ENCODE measurements around the gene KLF13.

KLF13 gene

DNA sequence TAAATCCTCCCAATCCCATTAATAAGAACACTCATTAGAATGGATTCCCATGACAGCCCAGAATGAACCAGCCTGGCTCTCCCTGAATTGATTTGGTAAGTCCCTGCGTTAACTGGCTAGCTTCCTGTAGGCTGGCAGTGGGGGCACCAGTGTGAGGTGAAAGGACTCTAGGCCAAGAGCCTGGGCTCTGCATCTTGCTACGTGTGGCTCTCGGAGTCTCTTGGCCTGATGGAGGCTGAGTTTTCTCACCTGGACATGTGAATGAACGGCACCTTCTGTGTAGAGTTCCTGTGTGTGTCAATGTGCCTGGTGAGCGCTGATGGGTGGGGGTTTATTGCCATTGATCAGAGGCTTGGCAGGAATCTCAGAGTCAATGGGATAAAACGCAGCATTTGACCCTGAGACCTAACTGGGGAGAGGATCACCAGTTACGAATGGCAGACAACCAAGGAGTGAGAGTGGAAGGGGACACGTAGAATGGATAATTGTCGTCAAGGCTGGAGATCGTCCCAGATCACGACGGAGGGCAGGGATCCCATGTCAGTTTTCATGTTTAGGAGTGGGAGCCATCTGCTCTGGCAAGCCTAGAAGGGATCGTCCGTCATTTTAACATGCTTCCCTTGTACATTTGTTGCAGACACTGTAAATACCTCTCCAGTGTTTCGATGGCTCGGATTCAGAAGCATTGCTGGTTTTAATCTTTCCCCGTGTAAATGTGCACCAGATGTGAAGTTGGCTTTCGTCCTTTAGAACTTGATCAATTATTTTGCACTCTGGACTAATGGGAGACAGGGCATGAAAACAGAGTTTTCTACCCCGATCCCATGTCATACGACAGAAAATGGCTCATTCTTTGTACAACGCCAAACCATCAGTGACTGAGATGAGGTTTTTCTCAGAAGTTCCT lies 9.0 kb upstream of the KLF13 start:
- DNase-seq (ENCODE audit: low spot score in 2 of 2) = no peak
- no peak overlapping the region for H3K27ac Mint-ChIP-seq
- no peak for ATAC-seq (ENCODE audit: low read depth)
- peaks cover 8% of the 10 kb centered on the region for H3K4me1 Mint-ChIP-seq
- no peak overlapping the region for H3K4me3 Mint-ChIP-seq
- no peaks in the 10 kb centered on the region for H3K27me3 Mint-ChIP-seq
- no peaks in the 10 kb centered on the region for H3K9me3 Mint-ChIP-seq
- H3K36me3 Mint-ChIP-seq = no peaks in the 10 kb centered on the region

DNA sequence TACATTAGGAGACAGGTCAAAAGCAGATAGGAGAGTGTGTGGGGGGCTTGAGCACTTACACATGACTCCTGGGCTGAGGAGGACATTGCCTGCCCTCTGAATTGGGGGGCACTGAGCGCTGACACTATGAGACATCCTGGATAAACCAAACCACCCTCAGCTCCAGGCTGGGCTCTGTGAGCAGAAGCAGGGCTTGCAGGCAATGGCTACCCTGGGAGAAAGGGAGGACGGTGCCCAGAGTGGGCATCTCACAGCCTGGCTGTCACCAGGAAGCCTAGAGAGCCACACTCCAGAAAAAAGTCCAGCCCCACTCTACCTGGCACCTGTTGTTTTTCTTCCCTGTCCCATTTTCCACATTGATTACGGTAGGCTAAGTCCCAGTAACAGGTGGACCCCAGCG lies 8.2 kb upstream of the KLF13 start:
- no peak overlapping the region for H3K4me3 Mint-ChIP-seq
- peaks cover 12% of the 10 kb centered on the region for H3K4me1 Mint-ChIP-seq
- DNase-seq (ENCODE audit: low spot score in 2 of 2) (no peak), ATAC-seq (ENCODE audit: low read depth) (no peak)
- no peaks in the 10 kb centered on the region for H3K9me3 Mint-ChIP-seq
- no peaks in the 10 kb centered on the region for H3K36me3 Mint-ChIP-seq
- H3K27me3 Mint-ChIP-seq = no peaks in the 10 kb centered on the region
- H3K27ac Mint-ChIP-seq = no peak overlapping the region

DNA sequence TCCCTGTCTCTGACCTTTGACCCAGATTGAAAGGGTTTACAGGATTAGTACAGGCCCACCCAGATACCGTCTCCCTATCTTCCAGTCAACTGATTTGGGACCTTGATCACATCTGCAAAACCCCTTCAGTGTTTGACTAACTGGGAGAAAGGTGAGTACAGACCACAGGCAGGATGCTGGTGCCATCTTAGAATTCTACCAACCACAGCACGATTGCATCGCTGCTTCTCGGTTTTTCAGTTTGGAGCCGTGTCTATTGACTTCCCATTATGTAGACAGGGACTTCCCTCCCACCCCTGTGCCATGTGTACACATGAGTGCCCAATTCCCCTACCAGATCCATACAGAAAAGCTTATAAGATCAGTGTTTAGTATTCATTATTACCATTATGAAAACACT lies 6.6 kb upstream of the KLF13 start:
- no peak for ATAC-seq (ENCODE audit: low read depth)
- no peak for DNase-seq (ENCODE audit: low spot score in 2 of 2)
- H3K27me3 Mint-ChIP-seq = no peaks in the 10 kb centered on the region
- H3K4me1 Mint-ChIP-seq = peaks cover 26% of the 10 kb centered on the region
- H3K36me3 Mint-ChIP-seq = no peaks in the 10 kb centered on the region
- no peak overlapping the region for H3K27ac Mint-ChIP-seq
- no peak overlapping the region for H3K4me3 Mint-ChIP-seq
- H3K9me3 Mint-ChIP-seq = no peaks in the 10 kb centered on the region

DNA sequence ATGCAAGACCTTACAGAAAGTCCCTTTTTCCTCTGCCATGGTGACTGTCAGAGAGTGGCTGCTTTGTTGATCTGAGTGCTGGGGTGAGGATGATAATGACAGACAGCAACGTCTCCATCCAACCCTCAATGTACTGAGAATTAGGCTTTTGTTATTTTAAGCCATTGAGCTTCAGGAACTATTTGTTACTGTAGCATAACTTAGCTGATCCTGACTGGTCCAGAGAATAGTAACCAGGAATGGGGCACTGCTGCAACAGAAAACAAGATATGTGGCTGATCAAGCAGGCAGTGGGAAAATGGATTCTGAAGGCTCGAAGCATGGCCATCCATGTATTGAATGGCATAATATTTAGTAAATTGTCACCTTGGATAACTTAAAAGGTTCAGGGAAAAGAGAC lies 5.2 kb upstream of the KLF13 start:
- H3K4me1 Mint-ChIP-seq = peaks cover 27% of the 10 kb centered on the region
- peak overlapping the region; percentile 50 for H3K27ac Mint-ChIP-seq
- H3K4me3 Mint-ChIP-seq = no peak overlapping the region
- no peaks in the 10 kb centered on the region for H3K9me3 Mint-ChIP-seq
- H3K27me3 Mint-ChIP-seq = no peaks in the 10 kb centered on the region
- H3K36me3 Mint-ChIP-seq = no peaks in the 10 kb centered on the region
- ATAC-seq (ENCODE audit: low read depth) (no peak), DNase-seq (ENCODE audit: low spot score in 2 of 2) (no peak)

DNA sequence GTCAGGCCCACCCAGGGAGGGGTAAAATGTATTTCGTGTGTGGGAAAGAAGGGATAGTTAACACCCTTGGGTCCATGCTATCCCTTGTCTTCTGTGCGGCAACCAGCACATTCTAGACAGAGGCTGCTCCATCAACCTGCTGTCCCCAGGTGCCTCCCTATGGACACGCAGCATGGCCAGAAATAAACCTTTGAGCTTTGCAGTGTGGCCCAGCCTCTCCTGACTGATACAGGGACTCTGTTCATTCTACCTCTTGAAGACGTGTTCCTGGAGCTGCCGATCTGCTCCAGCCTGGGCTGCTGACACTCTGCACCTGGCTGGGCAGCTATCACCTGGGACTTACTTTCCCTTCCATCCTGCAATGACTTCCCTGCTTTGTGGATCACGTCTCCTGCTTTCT lies 4.1 kb upstream of the KLF13 start:
- Mint-ChIP-seq H3K4me3 (no peak overlapping the region), H3K4me1 (peaks cover 27% of the 10 kb centered on the region), H3K27me3 (no peaks in the 10 kb centered on the region), H3K36me3 (no peaks in the 10 kb centered on the region), H3K27ac (no peak overlapping the region), H3K9me3 (no peaks in the 10 kb centered on the region)
- ATAC-seq (ENCODE audit: low read depth) = no peak
- DNase-seq (ENCODE audit: low spot score in 2 of 2) = no peak

DNA sequence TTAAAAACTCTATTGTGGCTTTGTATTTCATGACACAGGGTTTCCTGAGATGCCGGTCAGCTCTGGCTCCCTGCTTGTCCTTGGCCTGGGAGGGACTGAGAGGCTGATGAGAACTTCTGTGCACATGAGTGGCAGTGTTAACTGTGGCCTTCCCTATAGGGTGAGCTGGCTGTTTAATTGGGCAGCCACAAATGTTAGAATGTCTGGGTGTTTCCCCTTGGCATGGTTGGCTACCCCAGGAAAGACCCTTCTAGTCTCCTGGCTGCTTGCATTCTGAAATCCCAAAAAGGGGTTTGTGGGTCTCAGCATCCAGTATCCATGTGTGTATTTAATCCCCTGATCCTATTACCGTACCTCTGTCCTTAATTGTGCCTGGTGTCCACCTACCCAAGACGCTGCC lies 3.0 kb upstream of the KLF13 start:
- Mint-ChIP-seq H3K4me1 (peaks cover 29% of the 10 kb centered on the region), H3K4me3 (no peak overlapping the region), H3K9me3 (no peaks in the 10 kb centered on the region), H3K36me3 (peaks cover 2% of the 10 kb centered on the region), H3K27me3 (no peaks in the 10 kb centered on the region), H3K27ac (peak overlapping the region; percentile 93)
- DNase-seq (ENCODE audit: low spot score in 2 of 2) = no peak
- ATAC-seq (ENCODE audit: low read depth) = no peak

DNA sequence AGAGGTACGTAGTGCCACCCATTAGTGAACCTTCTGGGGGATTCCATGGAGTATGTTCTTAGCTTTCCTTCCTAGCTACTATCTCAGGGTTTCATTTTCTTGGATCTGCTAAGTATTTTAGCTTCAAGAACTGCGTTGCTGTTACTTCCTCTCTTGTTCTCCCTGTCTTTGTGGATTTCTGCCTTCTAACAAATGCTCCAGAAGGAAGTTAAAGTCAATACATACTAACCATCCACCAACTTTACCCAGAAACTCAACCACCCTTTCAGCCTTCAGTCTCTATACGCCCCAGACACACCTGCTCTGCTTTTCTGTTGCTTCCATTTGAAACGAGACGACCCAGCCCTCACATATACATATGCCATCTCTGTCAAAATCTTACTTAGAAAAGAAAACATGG lies 2.4 kb upstream of the KLF13 start:
- Mint-ChIP-seq H3K27ac (peak overlapping the region; percentile 93), H3K4me1 (peaks cover 34% of the 10 kb centered on the region), H3K27me3 (no peaks in the 10 kb centered on the region), H3K36me3 (peaks cover 5% of the 10 kb centered on the region), H3K9me3 (no peaks in the 10 kb centered on the region), H3K4me3 (peak overlapping the region; percentile 93)
- DNase-seq (ENCODE audit: low spot score in 2 of 2) = no peak
- ATAC-seq (ENCODE audit: low read depth) = no peak

DNA sequence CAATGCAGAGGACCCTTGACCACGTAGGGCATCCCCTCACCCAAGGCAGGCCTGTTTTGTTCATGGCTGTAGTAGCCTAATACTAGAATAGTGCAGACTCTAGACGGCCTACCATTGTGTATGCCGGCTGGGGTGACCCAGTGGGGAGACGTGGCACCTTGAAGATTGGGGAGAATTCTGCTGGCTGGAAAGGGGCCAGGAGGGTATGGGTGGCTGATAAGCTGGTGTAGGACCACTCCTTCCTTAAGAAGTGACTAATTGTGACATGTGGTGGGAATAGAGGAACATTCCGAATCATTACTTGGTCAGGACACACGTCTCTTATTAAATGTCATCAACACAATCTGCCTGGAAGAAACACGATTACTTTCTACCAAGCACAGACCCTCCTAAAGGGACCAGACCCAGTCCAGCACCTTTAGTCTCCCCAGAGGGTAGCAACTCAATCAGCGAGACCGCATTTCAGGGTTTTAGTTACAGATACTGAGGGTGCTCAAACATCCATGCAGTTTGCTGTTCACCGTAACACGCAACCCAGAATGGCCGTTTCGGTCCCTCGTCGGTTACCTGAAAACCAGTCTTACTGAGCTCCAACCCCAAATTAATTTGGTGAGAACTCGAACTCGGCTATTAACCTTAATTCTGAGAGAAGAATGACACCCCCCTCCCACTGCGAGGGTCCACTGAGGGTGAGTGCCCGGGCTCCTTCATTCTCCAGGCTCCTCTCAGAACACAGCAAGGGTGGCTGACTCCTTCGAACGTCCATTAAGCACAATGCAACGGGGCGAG lies 1.6 kb upstream of the KLF13 start:
- Mint-ChIP-seq H3K27me3 (no peaks in the 10 kb centered on the region), H3K4me1 (peaks cover 35% of the 10 kb centered on the region), H3K36me3 (peaks cover 5% of the 10 kb centered on the region), H3K4me3 (peak overlapping the region; percentile 93), H3K27ac (peak overlapping the region; percentile 93), H3K9me3 (no peaks in the 10 kb centered on the region)
- ATAC-seq (ENCODE audit: low read depth) (no peak), DNase-seq (ENCODE audit: low spot score in 2 of 2) (no peak)

DNA sequence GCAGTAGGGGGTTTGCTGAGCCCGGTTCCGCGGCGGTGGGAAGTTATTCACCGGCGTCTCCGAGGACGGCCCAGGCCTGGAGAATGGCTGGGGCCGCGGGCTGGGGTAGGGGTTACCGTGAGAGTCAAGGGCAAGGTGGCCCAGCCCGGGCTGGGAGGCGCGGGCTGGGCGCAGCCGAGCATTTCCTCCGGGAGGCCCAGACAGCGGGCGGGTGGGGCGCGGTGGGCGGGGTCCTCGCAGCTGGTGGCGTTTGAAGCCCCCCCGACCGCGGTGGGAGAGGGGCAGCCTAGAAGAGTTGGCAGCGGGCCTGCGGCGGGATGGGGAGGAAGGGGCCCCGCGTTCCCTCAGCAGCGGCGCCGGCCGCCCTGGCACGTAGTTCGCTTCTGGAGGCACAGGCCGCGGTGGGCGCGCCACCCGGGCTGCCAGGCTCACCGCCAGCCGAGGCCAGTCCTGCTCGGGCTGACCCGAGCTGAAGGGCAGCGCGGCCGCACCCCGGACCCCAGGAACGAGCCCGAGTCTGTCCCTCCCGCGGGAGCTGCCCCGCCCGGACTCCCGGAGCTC lies 960 bp upstream of the KLF13 start:
- H3K27ac Mint-ChIP-seq = peak overlapping the region; percentile 93
- H3K27me3 Mint-ChIP-seq = no peaks in the 10 kb centered on the region
- H3K9me3 Mint-ChIP-seq = no peaks in the 10 kb centered on the region
- peak overlapping the region; percentile 93 for H3K4me3 Mint-ChIP-seq
- peaks cover 38% of the 10 kb centered on the region for H3K4me1 Mint-ChIP-seq
- ATAC-seq (ENCODE audit: low read depth) = peak; percentile 0
- DNase-seq (ENCODE audit: low spot score in 2 of 2) = peak; percentile 48 to 61
- peaks cover 5% of the 10 kb centered on the region for H3K36me3 Mint-ChIP-seq

DNA sequence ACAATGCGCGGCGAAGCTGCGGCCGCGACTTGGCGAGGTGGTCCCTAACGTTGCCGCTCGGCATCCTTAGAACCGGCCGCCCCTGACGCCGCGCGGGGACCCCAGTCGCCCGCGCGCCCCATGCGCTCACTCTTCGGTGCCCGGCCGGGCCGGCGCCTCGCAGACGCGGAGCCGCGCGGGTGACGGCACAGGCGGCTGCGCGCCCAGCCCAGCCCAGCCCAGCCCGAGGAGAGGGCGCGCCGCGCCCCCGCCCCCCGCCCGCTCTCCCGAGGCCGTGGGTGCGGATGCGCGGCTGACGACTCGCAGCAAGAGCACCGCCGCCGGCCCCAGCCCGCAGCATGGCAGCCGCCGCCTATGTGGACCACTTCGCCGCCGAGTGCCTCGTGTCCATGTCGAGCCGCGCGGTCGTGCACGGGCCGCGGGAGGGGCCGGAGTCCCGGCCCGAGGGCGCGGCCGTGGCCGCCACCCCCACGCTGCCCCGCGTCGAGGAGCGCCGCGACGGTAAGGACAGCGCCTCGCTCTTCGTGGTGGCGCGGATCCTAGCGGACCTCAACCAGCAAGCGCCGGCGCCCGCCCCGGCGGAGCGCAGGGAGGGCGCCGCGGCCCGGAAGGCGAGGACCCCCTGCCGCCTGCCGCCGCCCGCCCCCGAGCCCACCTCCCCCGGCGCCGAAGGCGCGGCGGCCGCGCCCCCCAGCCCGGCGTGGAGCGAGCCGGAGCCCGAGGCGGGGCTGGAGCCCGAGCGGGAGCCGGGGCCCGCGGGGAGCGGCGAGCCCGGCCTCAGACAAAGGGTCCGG lies 437 bp downstream of the KLF13 start:
- Mint-ChIP-seq H3K27me3 (no peaks in the 10 kb centered on the region), H3K36me3 (peaks cover 8% of the 10 kb centered on the region), H3K4me1 (peaks cover 49% of the 10 kb centered on the region), H3K4me3 (peak overlapping the region; percentile 64), H3K27ac (peak overlapping the region; percentile 99), H3K9me3 (no peaks in the 10 kb centered on the region)
- ATAC-seq (ENCODE audit: low read depth) = peak; percentile 29
- DNase-seq (ENCODE audit: low spot score in 2 of 2) = no peak

DNA sequence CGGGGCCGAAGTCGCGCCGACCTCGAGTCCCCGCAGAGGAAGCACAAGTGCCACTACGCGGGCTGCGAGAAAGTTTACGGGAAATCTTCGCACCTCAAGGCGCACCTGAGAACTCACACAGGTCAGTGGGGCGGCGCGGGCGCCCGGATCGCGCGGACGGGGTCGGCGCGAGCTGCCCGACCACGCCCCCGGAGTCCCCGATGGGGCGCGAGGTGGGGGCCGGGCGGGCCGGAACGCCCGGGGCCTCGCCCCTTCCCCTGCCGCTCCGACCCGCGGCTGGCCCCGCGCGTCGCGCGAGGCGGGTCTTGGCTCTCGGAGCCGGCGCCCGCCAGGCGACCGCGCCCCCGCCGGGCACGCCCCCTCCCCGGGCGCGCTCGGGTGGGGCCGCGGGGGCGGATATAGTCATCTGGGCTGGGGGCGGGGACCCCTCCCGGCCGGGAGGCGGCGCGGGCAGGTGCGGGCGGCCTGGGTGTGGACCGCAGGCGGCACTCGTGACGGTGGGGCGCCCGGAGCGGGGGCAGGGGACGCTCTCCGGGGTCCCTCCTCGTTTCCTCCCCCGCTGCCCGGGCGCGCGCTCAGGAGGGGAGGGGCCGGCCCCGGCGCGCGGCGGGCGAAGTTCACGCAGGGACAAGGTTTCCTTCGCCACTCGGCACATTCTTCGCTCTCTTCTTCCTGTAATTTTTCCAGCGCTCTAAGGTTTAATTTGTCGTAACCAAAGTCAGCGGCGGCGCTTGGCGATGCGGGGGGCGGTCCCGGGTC lies 1.2 kb downstream of the KLF13 start:
- peak overlapping the region; percentile 96 for H3K4me3 Mint-ChIP-seq
- peaks cover 8% of the 10 kb centered on the region for H3K36me3 Mint-ChIP-seq
- no peaks in the 10 kb centered on the region for H3K9me3 Mint-ChIP-seq
- H3K4me1 Mint-ChIP-seq = peaks cover 56% of the 10 kb centered on the region
- H3K27ac Mint-ChIP-seq = peak overlapping the region; percentile 99
- H3K27me3 Mint-ChIP-seq = no peaks in the 10 kb centered on the region
- DNase-seq (ENCODE audit: low spot score in 2 of 2) (peak; percentile 72 to 81), ATAC-seq (ENCODE audit: low read depth) (peak; percentile 12)

DNA sequence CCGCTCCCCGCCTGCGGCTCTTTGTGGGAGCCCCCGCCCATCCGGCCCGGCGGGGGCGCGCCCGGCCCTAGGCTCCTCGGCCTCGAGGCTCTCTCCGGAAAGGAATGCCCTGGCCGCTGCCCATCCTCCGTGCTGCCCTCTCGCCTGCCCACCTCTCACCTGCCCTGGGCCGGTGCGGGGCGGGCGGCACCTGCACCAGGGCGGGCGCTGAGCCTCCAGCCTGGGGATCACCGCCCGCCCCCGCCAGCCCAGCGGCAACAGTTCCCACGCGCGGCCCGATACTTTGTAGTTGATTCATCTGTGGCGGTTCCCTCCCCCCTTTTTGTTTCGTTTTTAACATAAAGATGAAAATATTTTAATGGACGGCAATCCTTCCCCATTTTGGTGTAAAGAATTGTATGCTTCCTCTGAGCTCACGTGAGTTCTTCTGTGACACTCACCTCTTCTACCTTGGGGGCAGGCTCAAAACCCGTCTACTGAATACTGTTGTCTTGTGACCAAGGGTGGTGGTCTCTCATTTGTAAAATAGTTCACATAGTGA lies 1.9 kb downstream of the KLF13 start:
- ATAC-seq (ENCODE audit: low read depth) (peak; percentile 4), DNase-seq (ENCODE audit: low spot score in 2 of 2) (peak in 1 of 2 donors; percentile 64)
- Mint-ChIP-seq H3K36me3 (peaks cover 8% of the 10 kb centered on the region), H3K27me3 (no peaks in the 10 kb centered on the region), H3K9me3 (no peaks in the 10 kb centered on the region), H3K27ac (peak overlapping the region; percentile 99), H3K4me1 (peaks cover 51% of the 10 kb centered on the region), H3K4me3 (peak overlapping the region; percentile 96)
